GM19043 (cell line): ENCODE data around the gene FBXW8.

Source experiments
- ATAC-seq: cut with Tn5 transposase; IDR thresholded peaks from one replicate; pipeline ENCODE4 v1.9.1; 2021; ENCODE audit warnings: low read depth; ENCODE audit not compliant: unreplicated experiment

Gene FBXW8

GRCh38 chr12:116950628-116951325 lies 40.0 kb downstream of the FBXW8 start:
- no peak for ATAC-seq

GRCh38 chr12:116954710-116955381 lies 44.1 kb downstream of the FBXW8 start:
- ATAC-seq = no peak

DNA sequence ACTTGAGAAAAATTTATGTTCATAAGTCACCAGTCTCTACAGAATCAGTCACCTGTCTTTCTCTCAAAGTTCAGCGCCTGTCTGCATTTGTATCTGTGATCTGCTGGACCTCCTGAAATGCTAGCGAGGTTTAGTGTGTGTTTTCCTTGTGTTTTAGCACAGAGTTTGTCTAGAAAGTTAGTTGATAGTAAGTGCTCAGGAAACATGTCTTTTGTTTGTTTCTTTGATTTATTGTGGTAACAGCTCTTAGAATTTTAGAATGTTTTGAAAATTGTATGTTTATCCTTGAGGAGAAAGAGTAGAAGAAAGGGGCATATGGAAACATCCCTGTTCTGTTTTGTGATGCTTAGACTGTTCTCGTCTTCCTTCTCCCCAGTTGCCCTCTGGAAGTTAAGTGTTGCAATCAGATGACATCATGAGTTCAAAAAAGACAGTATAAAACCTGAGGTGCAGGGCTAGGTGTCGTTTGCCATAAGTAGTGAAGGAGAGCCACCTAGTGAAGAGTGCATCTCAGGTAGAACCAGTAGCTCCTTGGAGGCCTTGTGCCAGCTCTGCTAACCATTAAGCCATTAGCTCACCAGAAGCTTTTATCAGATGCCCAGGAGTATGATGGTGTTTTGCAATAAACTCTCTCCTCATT lies 44.8 kb downstream of the FBXW8 start:
- no peak for ATAC-seq

GRCh38 chr12:116958402-116959197 lies 47.9 kb downstream of the FBXW8 start:
- ATAC-seq = no peak

DNA sequence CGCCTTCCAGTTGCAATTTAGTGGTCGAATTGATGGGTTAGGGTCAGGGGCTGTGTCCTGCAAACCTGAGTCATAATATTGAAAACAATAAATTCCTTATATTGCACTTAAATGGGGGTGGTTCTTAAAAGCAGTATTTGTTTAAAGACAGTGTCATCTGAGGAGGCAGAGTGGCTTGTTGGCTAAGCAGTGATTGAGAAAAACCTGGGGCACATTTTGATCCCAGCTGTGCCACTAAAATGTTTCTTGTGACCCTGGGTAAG lies 48.4 kb downstream of the FBXW8 start:
- ATAC-seq = no peak

DNA sequence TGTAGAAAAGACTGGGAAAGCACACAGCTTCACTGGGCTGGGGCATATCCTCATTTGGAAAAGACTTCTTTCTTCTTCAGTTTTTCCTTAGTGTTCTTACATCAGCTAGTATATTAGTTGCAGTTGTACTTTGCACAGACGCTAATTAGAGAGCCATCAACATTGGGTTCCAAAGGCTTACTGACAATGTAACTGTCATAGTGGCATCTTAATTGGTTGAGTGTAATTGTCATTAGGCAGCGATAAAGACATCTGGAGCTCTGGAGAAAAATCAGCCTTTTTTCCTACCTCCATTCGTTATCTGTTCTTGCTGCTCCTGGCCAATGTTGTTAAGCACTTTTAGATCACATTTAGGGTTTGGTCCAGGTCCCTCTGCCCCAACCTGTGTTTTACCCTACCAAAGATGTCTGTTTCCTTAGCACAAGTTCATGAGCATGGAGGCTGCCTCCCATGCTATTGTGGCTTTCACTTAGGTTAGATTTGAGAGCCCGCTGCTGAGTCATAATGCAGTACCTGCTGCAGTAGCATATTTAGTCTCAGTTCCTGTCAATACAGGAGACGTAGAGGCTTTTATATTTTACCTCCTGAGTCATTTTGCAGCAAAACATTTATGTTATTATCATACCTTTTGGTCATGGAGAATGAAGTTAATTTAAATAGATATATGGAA lies 49.2 kb downstream of the FBXW8 start:
- ATAC-seq = peak; percentile 97

GRCh38 chr12:116962197-116962596 lies 51.4 kb downstream of the FBXW8 start:
- ATAC-seq = no peak

DNA sequence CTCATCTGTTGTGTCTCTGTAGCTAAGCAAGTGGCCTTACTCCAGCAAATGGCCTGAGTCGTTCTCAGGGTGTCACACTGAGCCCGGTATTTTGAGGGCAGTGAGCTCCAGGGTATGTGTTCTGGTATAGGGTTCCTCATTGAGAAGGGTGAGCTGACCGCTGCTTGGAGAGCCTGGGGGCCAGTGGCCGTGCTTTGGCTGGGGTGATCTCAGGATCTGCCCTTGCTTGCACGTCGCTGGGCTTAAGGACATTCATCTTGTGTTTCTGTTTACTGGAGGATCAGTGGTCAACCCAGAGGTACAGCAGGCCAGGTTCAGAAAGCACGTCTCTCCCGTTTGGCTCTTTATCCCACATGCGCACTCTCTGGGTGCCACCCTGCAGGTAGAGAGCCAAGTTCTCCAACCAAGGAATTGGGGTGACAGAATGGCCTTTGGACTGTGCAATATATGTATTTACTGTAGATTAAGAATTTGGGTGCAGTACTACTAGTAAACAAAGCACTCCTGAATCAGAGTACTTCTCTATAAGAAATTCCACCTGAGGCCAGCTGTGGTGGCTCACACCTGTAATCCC lies 52.1 kb downstream of the FBXW8 start:
- ATAC-seq = no peak

- no peak for ATAC-seq
These were observed 53.6 kb downstream of the FBXW8 start for GRCh38 chr12:116964054-116965050.

DNA sequence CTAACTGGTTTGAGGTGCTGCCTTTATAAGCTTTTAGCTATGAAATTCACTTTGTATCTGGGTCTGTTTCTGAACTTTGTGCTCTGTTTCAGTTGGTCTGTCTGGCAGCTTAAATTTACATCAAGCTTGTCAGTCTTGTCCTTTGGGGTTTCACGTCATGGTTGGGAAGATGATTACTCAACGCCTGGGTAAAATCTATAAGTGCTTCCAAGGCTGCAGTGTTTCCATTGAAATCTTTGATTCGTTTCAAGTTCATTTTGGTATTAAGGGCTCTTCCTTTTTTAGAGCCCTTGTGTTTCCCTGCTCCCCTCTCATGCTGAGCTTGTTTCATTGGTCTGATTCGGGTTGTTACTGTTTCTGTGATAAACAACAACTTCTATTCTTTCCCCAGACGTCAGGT lies 58.2 kb downstream of the FBXW8 start:
- ATAC-seq = no peak

GRCh38 chr12:116969615-116970585 lies 59.1 kb downstream of the FBXW8 start:
- no peak for ATAC-seq

- ATAC-seq = no peak
These were observed 60.5 kb downstream of the FBXW8 start for GRCh38 chr12:116971222-116971621.

DNA sequence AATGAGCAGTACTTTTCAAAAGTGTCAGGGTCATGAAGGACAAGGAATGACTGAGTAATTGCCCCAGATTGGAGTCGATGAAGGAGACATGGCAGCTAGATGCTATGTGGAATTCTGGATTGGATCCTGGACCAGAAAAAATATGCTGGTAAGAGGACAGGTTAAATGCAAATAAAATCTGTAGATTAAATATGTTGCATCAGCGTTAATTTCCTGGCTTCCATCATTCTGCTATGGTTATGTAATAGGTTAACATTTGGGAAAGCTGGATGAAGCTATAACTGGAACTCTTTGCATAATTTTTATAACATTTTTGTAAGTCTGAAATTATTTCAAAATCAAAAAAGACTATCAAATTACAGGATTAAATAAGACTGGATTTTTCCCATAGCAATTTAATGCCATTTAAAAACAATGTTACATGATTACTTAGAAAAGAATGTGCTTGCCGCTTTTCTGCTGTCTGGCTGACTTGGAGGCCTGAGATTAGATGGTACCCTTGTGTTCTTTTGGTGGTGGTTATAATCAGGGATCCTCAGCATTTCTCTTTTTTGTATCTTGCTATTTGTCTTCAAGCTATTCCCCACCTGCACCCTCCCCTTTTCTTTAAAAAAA lies 65.1 kb downstream of the FBXW8 start:
- no peak for ATAC-seq

DNA sequence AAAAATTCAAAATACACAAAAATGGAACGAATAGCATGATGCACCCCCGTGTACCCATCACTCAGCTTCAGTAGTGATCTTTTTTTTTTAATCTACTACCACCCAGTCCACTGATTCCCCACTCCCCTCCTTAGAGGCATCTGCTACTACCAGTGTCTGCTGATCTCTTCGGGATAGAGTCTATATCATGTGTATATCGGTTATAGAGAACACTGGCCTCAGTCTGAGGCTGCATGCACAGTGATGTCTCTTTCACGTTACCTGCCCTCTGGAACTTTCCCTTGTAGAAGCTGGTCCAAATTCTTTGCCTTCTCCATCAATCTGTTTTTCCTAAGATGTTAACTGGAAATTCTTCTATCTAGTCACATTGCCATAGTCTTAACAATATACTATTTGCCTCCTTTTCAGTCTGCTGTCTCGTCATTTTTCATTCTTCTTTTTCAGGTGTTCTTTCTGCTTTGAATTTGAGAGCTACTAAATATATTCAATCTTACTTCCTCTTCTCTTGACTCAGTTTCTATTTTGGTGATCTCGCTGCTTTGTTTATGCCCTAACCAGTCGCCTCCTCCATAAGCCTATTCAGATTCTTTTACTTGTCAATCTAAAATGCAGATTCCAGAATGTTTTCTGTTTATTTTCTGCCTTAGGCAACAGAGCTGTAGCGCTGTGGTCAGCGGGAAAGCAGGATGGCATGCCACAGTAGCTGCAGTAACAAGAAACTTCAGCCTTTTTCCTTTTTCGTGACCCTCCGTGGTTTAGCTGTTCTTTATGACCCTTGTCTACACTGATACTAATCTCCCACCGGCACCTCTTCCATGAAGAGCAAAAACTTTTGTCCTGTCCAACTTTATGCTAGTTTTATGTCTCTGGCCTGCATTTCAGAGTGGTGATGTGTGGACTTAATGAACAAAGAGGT lies 67.0 kb downstream of the FBXW8 start:
- ATAC-seq = no peak

GRCh38 chr12:116978791-116979508 lies 68.2 kb downstream of the FBXW8 start:
- no peak for ATAC-seq

- ATAC-seq = no peak
These were observed 69.3 kb downstream of the FBXW8 start for GRCh38 chr12:116980083-116980482.
